Neural crest cell (in vitro differentiated cells): ENCODE measurements around the gene THEMIS. TPM values are rescaled to one million over a fixed set of nuclear protein-coding genes. Genes with fewer than 3 reads are reported as not detected.

ENCODE experiments used
- DNase-seq: peaks from one replicate; pipeline ENCODE4 v3.0.0; 2021; ENCODE audit warnings: low read depth, mixed read lengths, low spot score
- H3K27ac Mint-ChIP-seq: one replicate; pipeline ENCODE4 v1.8.0; 2021; ENCODE audit warnings: mild to moderate bottlenecking, mixed read lengths; ENCODE audit not compliant: unreplicated experiment
- H3K27me3 Mint-ChIP-seq: 2 replicates; pipeline ENCODE4 v1.8.0; 2021; ENCODE audit warnings: low read depth, mild to moderate bottlenecking, mixed read lengths
- H3K36me3 Mint-ChIP-seq: 2 replicates; pipeline ENCODE4 v1.8.0; 2021; ENCODE audit warnings: low read depth, mild to moderate bottlenecking, mixed read lengths
- H3K4me1 Mint-ChIP-seq: 2 replicates; pipeline ENCODE4 v1.8.0; 2021; ENCODE audit warnings: mixed read lengths
- H3K4me3 Mint-ChIP-seq: one replicate; pipeline ENCODE4 v1.8.0; 2021; ENCODE audit warnings: mild to moderate bottlenecking, mixed read lengths
- H3K9me3 Mint-ChIP-seq: 2 replicates; pipeline ENCODE4 v1.8.0; 2021; ENCODE audit warnings: mixed read lengths
- CTCF ChIP-seq: fragments of 200-600 bp; sonication (generic); conservative IDR thresholded peaks from 2 replicates; pipeline ENCODE4 v1.5.0; 2021; ENCODE audit warnings: antibody characterized with exemption, mild to moderate bottlenecking
- total RNA-seq: library from RNA; stranded (reverse); gene quantifications from 2 replicates; pipeline ENCODE4 v1.2.1, GENCODE V29; 2021

Gene THEMIS
- total RNA-seq, 1 donor from 2014 or later = not detected

GRCh38 chr6:127923135-127923534 is 22.3 kb upstream of the THEMIS start:
- H3K36me3 Mint-ChIP-seq = peaks cover 5% of the 10 kb centered on the region
- peaks cover 12% of the 10 kb centered on the region for H3K9me3 Mint-ChIP-seq
- no peak overlapping the region for H3K4me3 Mint-ChIP-seq
- no peak for DNase-seq
- no peaks in the 10 kb centered on the region for H3K4me1 Mint-ChIP-seq
- H3K27ac Mint-ChIP-seq = peak overlapping the region; percentile 39
- H3K27me3 Mint-ChIP-seq = no peaks in the 10 kb centered on the region
- no peak for TF ChIP-seq CTCF

GRCh38 chr6:127921982-127922381 is 21.1 kb upstream of the THEMIS start:
- no peak overlapping the region for H3K27ac Mint-ChIP-seq
- H3K36me3 Mint-ChIP-seq = peaks cover 5% of the 10 kb centered on the region
- H3K27me3 Mint-ChIP-seq = no peaks in the 10 kb centered on the region
- H3K4me3 Mint-ChIP-seq = no peak overlapping the region
- peaks cover 7% of the 10 kb centered on the region for H3K9me3 Mint-ChIP-seq
- DNase-seq = no peak
- no peak for TF ChIP-seq CTCF
- H3K4me1 Mint-ChIP-seq = no peaks in the 10 kb centered on the region

- Mint-ChIP-seq H3K4me3 (no peak overlapping the region), H3K4me1 (no peaks in the 10 kb centered on the region), H3K27ac (no peak overlapping the region), H3K27me3 (no peaks in the 10 kb centered on the region), H3K36me3 (peaks cover 4% of the 10 kb centered on the region), H3K9me3 (peaks cover 5% of the 10 kb centered on the region)
- no peak for TF ChIP-seq CTCF
- DNase-seq = no peak
Observed at GRCh38 chr6:127920804-127921203, 19.9 kb upstream of the THEMIS start.

- H3K9me3 Mint-ChIP-seq = no peaks in the 10 kb centered on the region
- TF ChIP-seq CTCF = no peak
- no peaks in the 10 kb centered on the region for H3K36me3 Mint-ChIP-seq
- H3K4me1 Mint-ChIP-seq = no peaks in the 10 kb centered on the region
- no peak overlapping the region for H3K4me3 Mint-ChIP-seq
- no peak for DNase-seq
- H3K27me3 Mint-ChIP-seq = no peaks in the 10 kb centered on the region
- no peak overlapping the region for H3K27ac Mint-ChIP-seq
Observed at GRCh38 chr6:127918506-127919427, 17.9 kb upstream of the THEMIS start.

GRCh38 chr6:127917766-127918165 is 16.9 kb upstream of the THEMIS start:
- H3K9me3 Mint-ChIP-seq = peaks cover 2% of the 10 kb centered on the region
- no peaks in the 10 kb centered on the region for H3K27me3 Mint-ChIP-seq
- H3K27ac Mint-ChIP-seq = no peak overlapping the region
- no peak for DNase-seq
- no peaks in the 10 kb centered on the region for H3K4me1 Mint-ChIP-seq
- H3K4me3 Mint-ChIP-seq = no peak overlapping the region
- no peaks in the 10 kb centered on the region for H3K36me3 Mint-ChIP-seq
- TF ChIP-seq CTCF = no peak
